Liver (tissue), 9 donors: ENCODE data around the gene AKT2. TPM values are rescaled to one million over a fixed set of nuclear protein-coding genes. Genes with fewer than 3 reads are reported as not detected.

Experiments
- DNase-seq: peaks from one replicate; pipeline ENCODE4 v3.0.0-alpha.2; 2017; ENCODE audit warnings: low spot score
- H3K27ac ChIP-seq, 2 donors: one replicate each; pipeline ENCODE4 v1.7.0; 2013; ENCODE audit warnings: inconsistent platforms in 2 of 2, low read length in 2 of 2, control low read depth in 1 of 2, low read depth in 1 of 2, mild to moderate bottlenecking in 1 of 2
- H3K27me3 ChIP-seq, 4 donors: one replicate each; pipeline versions ENCODE4 v1.6.1 to v1.7.0; 2013; ENCODE audit warnings: low read length in 3 of 4, inconsistent platforms in 1 of 4, mild to moderate bottlenecking in 1 of 4, moderate library complexity in 1 of 4; ENCODE audit not compliant: control insufficient read depth in 4 of 4, insufficient read depth in 4 of 4
- H3K36me3 ChIP-seq, 4 donors: one replicate each; pipeline versions ENCODE4 v1.6.1 to v1.7.0; 2013; ENCODE audit warnings: low read length in 3 of 4, mild to moderate bottlenecking in 3 of 4, low read depth in 1 of 4, moderate library complexity in 1 of 4; ENCODE audit not compliant: control insufficient read depth in 4 of 4, insufficient read depth in 3 of 4
- H3K4me1 ChIP-seq, 4 donors: one replicate each; pipeline versions ENCODE4 v1.6.1 to v1.7.0; 2013; ENCODE audit warnings: low read length in 3 of 4, mild to moderate bottlenecking in 3 of 4, moderate library complexity in 1 of 4; ENCODE audit not compliant: control insufficient read depth in 4 of 4, insufficient read depth in 4 of 4
- H3K4me3 ChIP-seq, 3 donors: one replicate each; pipeline versions ENCODE4 v1.6.1 to v1.7.0; 2013; ENCODE audit warnings: low read length in 3 of 3, control low read depth in 1 of 3, low read depth in 1 of 3, mild to moderate bottlenecking in 1 of 3
- H3K9ac ChIP-seq, 2 donors: one replicate each; pipeline ENCODE4 v1.7.0; 2013; ENCODE audit warnings: low read length in 2 of 2, mild to moderate bottlenecking in 2 of 2, moderate library complexity in 2 of 2, control low read depth in 1 of 2, low read depth in 1 of 2
- H3K9me3 ChIP-seq, 4 donors: one replicate each; pipeline versions ENCODE4 v1.6.1 to v1.7.0; 2013; ENCODE audit warnings: low read length in 3 of 4; ENCODE audit not compliant: control insufficient read depth in 4 of 4
- ATF3 ChIP-seq: IDR thresholded peaks from 2 replicates; pipeline ENCODE4 v1.6.1; 2016; ENCODE audit warnings: antibody characterized with exemption
- CTCF ChIP-seq: fragments of 150-350 bp; IDR thresholded peaks from 2 replicates; pipeline ENCODE4 v1.5.1; 2017; ENCODE audit warnings: improper control_type of control experiment, low read depth, low read length; ENCODE audit not compliant: missing input control
- EGR1 ChIP-seq, 2 donors: IDR thresholded peaks; 2 replicates each; pipeline ENCODE4 v1.6.1; 2016 to 2018; ENCODE audit warnings: antibody characterized with exemption in 2 of 2, low read depth in 2 of 2
- FOXA1 ChIP-seq: IDR thresholded peaks from 2 replicates; pipeline ENCODE4 v1.6.1; 2016; ENCODE audit warnings: antibody characterized with exemption
- FOXA2 ChIP-seq: IDR thresholded peaks from 2 replicates; pipeline ENCODE4 v1.6.1; 2016; ENCODE audit warnings: antibody characterized with exemption
- GABPA ChIP-seq, 2 donors: IDR thresholded peaks in 1 of 2; conservative IDR thresholded peaks in 1 of 2; 2 replicates each; pipeline ENCODE4 v1.6.1; 2016; ENCODE audit warnings: antibody characterized with exemption in 2 of 2, mild to moderate bottlenecking in 1 of 2, moderate library complexity in 1 of 2
- HNF4A ChIP-seq, 2 donors: conservative IDR thresholded peaks; 2 replicates each; pipeline ENCODE4 v1.6.1; 2016; ENCODE audit warnings: antibody characterized with exemption in 2 of 2, mild to moderate bottlenecking in 2 of 2
- HNF4G ChIP-seq: IDR thresholded peaks from 2 replicates; pipeline ENCODE4 v1.6.1; 2016; ENCODE audit warnings: antibody characterized with exemption
- JUND ChIP-seq, 2 donors: IDR thresholded peaks; 2 replicates each; pipeline ENCODE4 v1.6.1; 2016; ENCODE audit warnings: antibody characterized with exemption in 2 of 2
- MAX ChIP-seq: IDR thresholded peaks from 2 replicates; pipeline ENCODE4 v1.6.1; 2016; ENCODE audit warnings: antibody characterized with exemption
- NR2F2 ChIP-seq: IDR thresholded peaks from 2 replicates; pipeline ENCODE4 v1.6.1; 2016; ENCODE audit warnings: antibody characterized with exemption
- RAD21 ChIP-seq, 2 donors: IDR thresholded peaks; 2 replicates each; pipeline ENCODE4 v1.6.1; 2016; ENCODE audit warnings: antibody characterized with exemption in 2 of 2, mild to moderate bottlenecking in 2 of 2
- REST ChIP-seq: IDR thresholded peaks from 2 replicates; pipeline ENCODE4 v1.6.1; 2016; ENCODE audit warnings: antibody characterized with exemption, mild to moderate bottlenecking
- RXRA ChIP-seq, 2 donors: IDR thresholded peaks; 2 replicates each; pipeline ENCODE4 v1.6.1; 2017 to 2018; ENCODE audit warnings: antibody characterized with exemption in 2 of 2, mild to moderate bottlenecking in 1 of 2
- SP1 ChIP-seq: IDR thresholded peaks from 2 replicates; pipeline ENCODE4 v1.6.1; 2018; ENCODE audit warnings: antibody characterized with exemption, mild to moderate bottlenecking
- TAF1 ChIP-seq: conservative IDR thresholded peaks from 2 replicates; pipeline ENCODE4 v1.6.1; 2016; ENCODE audit warnings: antibody characterized with exemption, mild to moderate bottlenecking
- YY1 ChIP-seq: IDR thresholded peaks from 2 replicates; pipeline ENCODE4 v1.6.1; 2016; ENCODE audit warnings: antibody characterized with exemption, mild to moderate bottlenecking
- ZBTB33 ChIP-seq: IDR thresholded peaks from 2 replicates; pipeline ENCODE4 v1.6.1; 2016; ENCODE audit warnings: antibody characterized with exemption
- WGBS: extraction: QIAGEN DNeasy Blood & Tissue Kit; methylation state at CpG from one replicate; pipeline ENCODE4 v1.1.7; 2013; 5-methylcytosine and 5-hydroxymethylcytosine counted together
- polyA plus RNA-seq, 2 donors: library from polyadenylated mRNA; stranded (reverse) in 1 of 2; unstranded in 1 of 2; fragments of 200-250 nt in 1 of 2; fragments of >200 nt in 1 of 2; fragmentation: Nextera tagmentation in 1 of 2; extraction: Ambion mirVana in 1 of 2; gene quantifications; one replicate each; pipeline versions ENCODE4 v1.2.1 to v1.2.3, GENCODE V29; 2013 to 2015
- total RNA-seq, 2 donors: library from RNA; depleted of rRNA; stranded (reverse); fragments of >200 nt; gene quantifications; one replicate each; pipeline ENCODE4 v1.2.3, GENCODE V29; 2014
- donor health status: healthy.
- donor health status: healthy.
- donor health status: healthy.
- donor health status: healthy.
- donor health status: healthy.

Gene AKT2
- total and polyA plus RNA-seq, 4 donors: 23.2 to 110 (median 60.4) TPM

- Histone ChIP-seq H3K27ac (no peak overlapping the region), H3K4me1 (no peaks in the 10 kb centered on the region), H3K9ac (no peak overlapping the region), H3K9me3 (no peaks in the 10 kb centered on the region), H3K36me3 (peaks cover 0 to 4% (median 3%) of the 10 kb centered on the region in 4 donors), H3K4me3 (no peak overlapping the region), H3K27me3 (no peaks in the 10 kb centered on the region)
- DNase-seq: no peak
- WGBS: 92% methylated on average over 5 of the region's 5 CpGs
- TF ChIP-seq GABPA (IDR thresholded peaks at IDR 0.05 in 1 of 2, conservative IDR thresholded peaks at IDR 0.05 in 1 of 2) (no peak), ZBTB33 (no peak), REST (no peak), SP1 (no peak), ATF3 (no peak), FOXA1 (no peak), RAD21 (IDR thresholded peaks at IDR 0.05) (no peak), MAX (no peak), CTCF (no peak), EGR1 (IDR thresholded peaks at IDR 0.05; ENCODE audit: low read depth in 2 of 2) (no peak), HNF4G (no peak), YY1 (no peak), TAF1 (no peak), HNF4A (conservative IDR thresholded peaks at IDR 0.05) (no peak), NR2F2 (no peak), RXRA (IDR thresholded peaks at IDR 0.05) (no peak), JUND (IDR thresholded peaks at IDR 0.05) (no peak), FOXA2 (no peak)
Observed at GRCh38 chr19:40315812-40316470, 30.8 kb upstream of the AKT2 start.
